ENCODE data around the gene ZNF248. TPM values are rescaled to one million over a fixed set of nuclear protein-coding genes. Genes with fewer than 3 reads are reported as not detected.
A peak's percentile ranks its signal among the peaks of the same experiment; 100 is the strongest.

Gene ZNF248
- total and polyA plus RNA-seq, 9 of the 15 experiments (the other 6 are each of a cell fraction or from before 2014, with no cell fraction given), result 4.5 to 16.5 (median 10.2) TPM

- 0 out of 2 replicates have a peak, but pooled peaks have one; percentile 65 for TF ChIP-seq ZBTB9 (CRISPR knock-in tag; IDR thresholded peaks at IDR 0.05)
- TF ChIP-seq, protein P1, sequence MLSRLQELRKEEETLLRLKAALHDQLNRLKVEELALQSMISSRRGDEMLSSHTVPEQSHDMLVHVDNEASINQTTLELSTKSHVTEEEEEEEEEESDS (CRISPR knock-in tag; IDR thresholded peaks at IDR 0.05), result no peak
- no peak for TF ChIP-seq SLC30A9 (CRISPR knock-in tag; IDR thresholded peaks at IDR 0.05)
- TF ChIP-seq ILF3 (IDR thresholded peaks at IDR 0.05; ENCODE audit: borderline replicate concordance), result no peak
- TF ChIP-seq ZNF583 (CRISPR knock-in tag; IDR thresholded peaks at IDR 0.05), result no peak
- 0 out of 4 replicates have a peak, but pooled peaks of 1 of the 2 experiments have one; percentile 5 for TF ChIP-seq FOXA3 (CRISPR knock-in tag; conservative IDR thresholded peaks at IDR 0.05 in 1 of 2, IDR thresholded peaks at IDR 0.05 in 1 of 2)
- TF ChIP-seq, protein P2, sequence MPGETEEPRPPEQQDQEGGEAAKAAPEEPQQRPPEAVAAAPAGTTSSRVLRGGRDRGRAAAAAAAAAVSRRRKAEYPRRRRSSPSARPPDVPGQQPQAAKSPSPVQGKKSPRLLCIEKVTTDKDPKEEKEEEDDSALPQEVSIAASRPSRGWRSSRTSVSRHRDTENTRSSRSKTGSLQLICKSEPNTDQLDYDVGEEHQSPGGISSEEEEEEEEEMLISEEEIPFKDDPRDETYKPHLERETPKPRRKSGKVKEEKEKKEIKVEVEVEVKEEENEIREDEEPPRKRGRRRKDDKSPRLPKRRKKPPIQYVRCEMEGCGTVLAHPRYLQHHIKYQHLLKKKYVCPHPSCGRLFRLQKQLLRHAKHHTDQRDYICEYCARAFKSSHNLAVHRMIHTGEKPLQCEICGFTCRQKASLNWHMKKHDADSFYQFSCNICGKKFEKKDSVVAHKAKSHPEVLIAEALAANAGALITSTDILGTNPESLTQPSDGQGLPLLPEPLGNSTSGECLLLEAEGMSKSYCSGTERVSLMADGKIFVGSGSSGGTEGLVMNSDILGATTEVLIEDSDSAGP (CRISPR knock-in tag; IDR thresholded peaks at IDR 0.05), result no peak
- peak; percentile 97 for TF ChIP-seq KDM5B (IDR thresholded peaks at IDR 0.05; ENCODE audit: insufficient replicate concordance, low read depth, low read length)
- no peak for TF ChIP-seq ZNF165 (CRISPR knock-in tag; IDR thresholded peaks at IDR 0.05; ENCODE audit: borderline replicate concordance)
- TF ChIP-seq, protein P3, sequence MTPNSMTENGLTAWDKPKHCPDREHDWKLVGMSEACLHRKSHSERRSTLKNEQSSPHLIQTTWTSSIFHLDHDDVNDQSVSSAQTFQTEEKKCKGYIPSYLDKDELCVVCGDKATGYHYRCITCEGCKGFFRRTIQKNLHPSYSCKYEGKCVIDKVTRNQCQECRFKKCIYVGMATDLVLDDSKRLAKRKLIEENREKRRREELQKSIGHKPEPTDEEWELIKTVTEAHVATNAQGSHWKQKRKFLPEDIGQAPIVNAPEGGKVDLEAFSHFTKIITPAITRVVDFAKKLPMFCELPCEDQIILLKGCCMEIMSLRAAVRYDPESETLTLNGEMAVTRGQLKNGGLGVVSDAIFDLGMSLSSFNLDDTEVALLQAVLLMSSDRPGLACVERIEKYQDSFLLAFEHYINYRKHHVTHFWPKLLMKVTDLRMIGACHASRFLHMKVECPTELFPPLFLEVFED (CRISPR knock-in tag; conservative IDR thresholded peaks at IDR 0.05), result no peak
- no peak for TF ChIP-seq NFXL1 (CRISPR knock-in tag; IDR thresholded peaks at IDR 0.05)
- TF ChIP-seq, protein P4, sequence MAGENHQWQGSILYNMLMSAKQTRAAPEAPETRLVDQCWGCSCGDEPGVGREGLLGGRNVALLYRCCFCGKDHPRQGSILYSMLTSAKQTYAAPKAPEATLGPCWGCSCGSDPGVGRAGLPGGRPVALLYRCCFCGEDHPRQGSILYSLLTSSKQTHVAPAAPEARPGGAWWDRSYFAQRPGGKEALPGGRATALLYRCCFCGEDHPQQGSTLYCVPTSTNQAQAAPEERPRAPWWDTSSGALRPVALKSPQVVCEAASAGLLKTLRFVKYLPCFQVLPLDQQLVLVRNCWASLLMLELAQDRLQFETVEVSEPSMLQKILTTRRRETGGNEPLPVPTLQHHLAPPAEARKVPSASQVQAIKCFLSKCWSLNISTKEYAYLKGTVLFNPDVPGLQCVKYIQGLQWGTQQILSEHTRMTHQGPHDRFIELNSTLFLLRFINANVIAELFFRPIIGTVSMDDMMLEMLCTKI (IDR thresholded peaks at IDR 0.05; ENCODE audit: partially characterized antibody), result no peak
- no peak for TF ChIP-seq ZNF449 (CRISPR knock-in tag; IDR thresholded peaks at IDR 0.05)
Measured at GRCh38 chr10:37857287-37858211, at the start of gene ZNF248 (continued).
